ENCODE measurements around the gene PCDH19. TPM values are rescaled to one million over a fixed set of nuclear protein-coding genes. Genes with fewer than 3 reads are reported as not detected.

The PCDH19 gene
- total and polyA plus RNA-seq, 10 of the 15 experiments (the other 5 are each of a cell fraction or from before 2014, with no cell fraction given): 0.01 TPM; not detected in 9

DNA sequence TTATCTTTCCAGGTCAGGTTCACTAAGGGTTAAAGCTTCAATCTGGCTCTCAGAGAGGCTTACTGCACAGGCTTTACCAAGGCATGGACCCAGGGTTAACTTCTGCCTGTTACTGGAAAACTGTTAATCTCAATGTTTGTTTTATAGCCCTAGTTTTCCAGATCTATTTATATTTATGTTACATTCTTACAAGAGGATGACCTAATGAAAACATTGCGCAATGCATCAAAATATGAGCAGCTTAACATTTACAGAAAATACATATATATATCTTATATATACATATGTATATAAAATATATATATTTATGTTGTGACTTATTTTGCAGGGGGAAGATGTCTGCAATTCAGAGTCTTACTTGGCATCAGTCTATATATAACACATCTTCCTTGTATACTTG lies 112.3 kb downstream of the PCDH19 start:
- Histone ChIP-seq H3K27ac (ENCODE audit: control insufficient read depth, insufficient read depth) (no peak overlapping the region), H3K4me3 (no peak overlapping the region), H4K20me1 (ENCODE audit: control insufficient read depth, insufficient read depth) (no peaks in the 10 kb centered on the region), H3K79me2 (ENCODE audit: control insufficient read depth, insufficient read depth, low read length) (no peaks in the 10 kb centered on the region), H2AFZ (ENCODE audit: control insufficient read depth, low read depth, low read length) (no peak overlapping the region), H3K4me2 (ENCODE audit: control insufficient read depth, insufficient read depth) (no peak overlapping the region), H3K9me3 (replicated peaks; ENCODE audit: control insufficient read depth, insufficient read depth, low read length) (no peaks in the 10 kb centered on the region), H3K36me3 (ENCODE audit: control insufficient read depth in 2 of 2, insufficient read depth in 2 of 2, low read length in 1 of 2) (no peaks in the 10 kb centered on the region), H3K27me3 (replicated peaks in 1 of 2; ENCODE audit: control insufficient read depth in 2 of 2, insufficient read depth in 2 of 2, low read length in 1 of 2) (no peaks in the 10 kb centered on the region), H3K9ac (ENCODE audit: control insufficient read depth, insufficient read depth, low read length) (no peak overlapping the region), H3K4me1 (ENCODE audit: control insufficient read depth, insufficient read depth, low read length) (no peaks in the 10 kb centered on the region)
- WGBS (ENCODE audit: insufficient coverage, insufficient replicate concordance, low lambda C conversion rate, missing lambda C conversion rate): 95% methylated on average over 1 of the region's 1 CpG
- ChIA-PET POLR2A (no interaction called here), CTCF (no interaction called here), SMC1A (ENCODE audit: uncharacterized antibody, unreplicated experiment) (no interaction called here), RAD21 (ENCODE audit: unreplicated experiment) (no interaction called here)
- no TSS peak for BruUV-seq (replicated peaks)
- TF ChIP-seq TCF7 (IDR thresholded peaks at IDR 0.05; ENCODE audit: borderline replicate concordance) (no peak), ZNF274 (IDR thresholded peaks at IDR 0.05; ENCODE audit: insufficient read depth, insufficient read length) (no peak), ZNF384 (IDR thresholded peaks at IDR 0.05; ENCODE audit: borderline replicate concordance, low read depth, low read length) (no peak), IRF4 (IDR thresholded peaks at IDR 0.05; ENCODE audit: low read depth, low read length) (no peak), TAF1 (IDR thresholded peaks at IDR 0.05; ENCODE audit: borderline replicate concordance, low read depth, low read length) (no peak)
- TF ChIP-seq, protein P1, sequence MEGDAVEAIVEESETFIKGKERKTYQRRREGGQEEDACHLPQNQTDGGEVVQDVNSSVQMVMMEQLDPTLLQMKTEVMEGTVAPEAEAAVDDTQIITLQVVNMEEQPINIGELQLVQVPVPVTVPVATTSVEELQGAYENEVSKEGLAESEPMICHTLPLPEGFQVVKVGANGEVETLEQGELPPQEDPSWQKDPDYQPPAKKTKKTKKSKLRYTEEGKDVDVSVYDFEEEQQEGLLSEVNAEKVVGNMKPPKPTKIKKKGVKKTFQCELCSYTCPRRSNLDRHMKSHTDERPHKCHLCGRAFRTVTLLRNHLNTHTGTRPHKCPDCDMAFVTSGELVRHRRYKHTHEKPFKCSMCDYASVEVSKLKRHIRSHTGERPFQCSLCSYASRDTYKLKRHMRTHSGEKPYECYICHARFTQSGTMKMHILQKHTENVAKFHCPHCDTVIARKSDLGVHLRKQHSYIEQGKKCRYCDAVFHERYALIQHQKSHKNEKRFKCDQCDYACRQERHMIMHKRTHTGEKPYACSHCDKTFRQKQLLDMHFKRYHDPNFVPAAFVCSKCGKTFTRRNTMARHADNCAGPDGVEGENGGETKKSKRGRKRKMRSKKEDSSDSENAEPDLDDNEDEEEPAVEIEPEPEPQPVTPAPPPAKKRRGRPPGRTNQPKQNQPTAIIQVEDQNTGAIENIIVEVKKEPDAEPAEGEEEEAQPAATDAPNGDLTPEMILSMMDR (IDR thresholded peaks at IDR 0.05 in 2 of 3, conservative IDR thresholded peaks at IDR 0.05 in 1 of 3; ENCODE audit: control insufficient read depth in 2 of 3, extremely low read depth in 1 of 3, insufficient read depth in 1 of 3, low read depth in 3 of 3, low read length in 3 of 3): no peak
- in situ Hi-C loops (cut with MboI) (no loop called here), intact Hi-C loops (cut with micrococcal nuclease; ENCODE audit: unreplicated experiment) (no loop called here)
- DNase-seq (ENCODE audit: low read depth, low spot score): no peak
- no peak for ATAC-seq
- FAIRE-seq: no peak

Measured in GM12878 (cell line).